ENCODE data around the gene BAHCC1. TPM values are rescaled to one million over a fixed set of nuclear protein-coding genes. Genes with fewer than 3 reads are reported as not detected.

The BAHCC1 gene
- total and polyA plus RNA-seq, 10 of the 15 experiments (the other 5 are each of a cell fraction or from before 2014, with no cell fraction given) = 0.03 to 0.14 (median 0.11) TPM; not detected in 6

- SMC1A ChIA-PET (ENCODE audit: uncharacterized antibody, unreplicated experiment) = no interaction called here
- in situ Hi-C loops (cut with MboI) (no loop called here), intact Hi-C loops (cut with micrococcal nuclease; ENCODE audit: unreplicated experiment) (no loop called here)
- RAD21 ChIA-PET (ENCODE audit: unreplicated experiment) = no interaction called here
- TF ChIP-seq YBX1 (IDR thresholded peaks at IDR 0.05) (no peak), NKRF (conservative IDR thresholded peaks at IDR 0.05) (no peak), STAT1 (conservative IDR thresholded peaks at IDR 0.05) (no peak), STAT3 (IDR thresholded peaks at IDR 0.05; ENCODE audit: low read depth, low read length) (no peak), ZZZ3 (IDR thresholded peaks at IDR 0.05; ENCODE audit: control insufficient read depth, insufficient read length, low read depth) (no peak)
- Histone ChIP-seq H4K20me1 (ENCODE audit: control insufficient read depth, insufficient read depth) (no peaks in the 10 kb centered on the region), H3K9ac (ENCODE audit: control insufficient read depth, insufficient read depth, low read length) (no peak overlapping the region), H3K36me3 (ENCODE audit: control insufficient read depth in 2 of 2, insufficient read depth in 2 of 2, low read length in 1 of 2) (no peaks in the 10 kb centered on the region), H3K27me3 (replicated peaks in 1 of 2; ENCODE audit: control insufficient read depth in 2 of 2, insufficient read depth in 2 of 2, low read length in 1 of 2) (no peaks in the 10 kb centered on the region; a peak in 2 of 4 replicates), H3K9me3 (replicated peaks; ENCODE audit: control insufficient read depth, insufficient read depth, low read length) (no peaks in the 10 kb centered on the region), H3K4me3 (no peak overlapping the region), H3K27ac (ENCODE audit: control insufficient read depth, insufficient read depth) (no peak overlapping the region), H2AFZ (ENCODE audit: control insufficient read depth, low read depth, low read length) (no peak overlapping the region), H3K79me2 (ENCODE audit: control insufficient read depth, insufficient read depth, low read length) (no peaks in the 10 kb centered on the region), H3K4me1 (ENCODE audit: control insufficient read depth, insufficient read depth, low read length) (peaks cover under 1% of the 10 kb centered on the region; the same call in 1 of the 2 replicates), H3K4me2 (ENCODE audit: control insufficient read depth, insufficient read depth) (no peak overlapping the region)
- CTCF ChIA-PET = no interaction called here
- BruUV-seq (replicated peaks) = no TSS peak
- POLR2A ChIA-PET = no interaction called here
- no peak for ATAC-seq
- 36% methylated on average over 25 of the region's 25 CpGs for WGBS (ENCODE audit: insufficient coverage, insufficient replicate concordance, low lambda C conversion rate, missing lambda C conversion rate)
- no peak for FAIRE-seq
- no peak for DNase-seq (ENCODE audit: low read depth, low spot score)
Observed at GRCh38 chr17:81448442-81448841, 53.2 kb downstream of the BAHCC1 start.

GRCh38 chr17:81448950-81449349, 53.7 kb downstream of the BAHCC1 start:
- ChIA-PET RAD21 (ENCODE audit: unreplicated experiment) (no interaction called here), SMC1A (ENCODE audit: uncharacterized antibody, unreplicated experiment) (no interaction called here), CTCF (no interaction called here), POLR2A (no interaction called here)
- no TSS peak for BruUV-seq (replicated peaks)
- Histone ChIP-seq H3K27me3 (replicated peaks in 1 of 2; ENCODE audit: control insufficient read depth in 2 of 2, insufficient read depth in 2 of 2, low read length in 1 of 2) (no peaks in the 10 kb centered on the region; a peak in 2 of 4 replicates), H3K9ac (ENCODE audit: control insufficient read depth, insufficient read depth, low read length) (no peak overlapping the region), H4K20me1 (ENCODE audit: control insufficient read depth, insufficient read depth) (no peaks in the 10 kb centered on the region), H3K4me3 (no peak overlapping the region), H3K4me2 (ENCODE audit: control insufficient read depth, insufficient read depth) (no peak overlapping the region), H2AFZ (ENCODE audit: control insufficient read depth, low read depth, low read length) (no peak overlapping the region), H3K36me3 (ENCODE audit: control insufficient read depth in 2 of 2, insufficient read depth in 2 of 2, low read length in 1 of 2) (no peaks in the 10 kb centered on the region), H3K27ac (ENCODE audit: control insufficient read depth, insufficient read depth) (no peak overlapping the region), H3K4me1 (ENCODE audit: control insufficient read depth, insufficient read depth, low read length) (peaks cover 5% of the 10 kb centered on the region), H3K79me2 (ENCODE audit: control insufficient read depth, insufficient read depth, low read length) (no peaks in the 10 kb centered on the region), H3K9me3 (replicated peaks; ENCODE audit: control insufficient read depth, insufficient read depth, low read length) (no peaks in the 10 kb centered on the region)
- intact Hi-C loops (cut with micrococcal nuclease; ENCODE audit: unreplicated experiment) (no loop called here), in situ Hi-C loops (cut with MboI) (no loop called here)
- DNase-seq (ENCODE audit: low read depth, low spot score) (no peak), FAIRE-seq (no peak), ATAC-seq (peak; percentile 35; the same call in 2 of the 3 replicates)
- WGBS (ENCODE audit: insufficient coverage, insufficient replicate concordance, low lambda C conversion rate, missing lambda C conversion rate) = 8% methylated on average over 11 of the region's 12 CpGs
- TF ChIP-seq NR2F1 (conservative IDR thresholded peaks at IDR 0.05) (no peak), HDAC2 (IDR thresholded peaks at IDR 0.05) (no peak), MXI1 (IDR thresholded peaks at IDR 0.05; ENCODE audit: low read depth, low read length) (no peak), BCL11A (IDR thresholded peaks at IDR 0.05; ENCODE audit: low read depth, low read length) (no peak), POU2F2 (IDR thresholded peaks at IDR 0.05; ENCODE audit: borderline replicate concordance, low read depth, low read length) (peak; percentile 15; the same call in 1 of the 3 replicates), CBX5 (IDR thresholded peaks at IDR 0.05; ENCODE audit: low read depth) (no peak), ESRRA (IDR thresholded peaks at IDR 0.05; ENCODE audit: low read length) (no peak), TCF3 (IDR thresholded peaks at IDR 0.05; ENCODE audit: borderline replicate concordance, insufficient read depth, low read depth, low read length) (no peak), USF1 (IDR thresholded peaks at IDR 0.05; ENCODE audit: borderline replicate concordance, extremely low read length, insufficient read depth, low read depth, low read length) (peak; percentile 15), USF2 (IDR thresholded peaks at IDR 0.05; ENCODE audit: borderline replicate concordance, low read depth, low read length) (peak; percentile 3; the same call in 1 of the 2 replicates)
